AG04450 (cell line): Measurements from ENCODE around the gene KCNJ5. TPM values are rescaled to one million over a fixed set of nuclear protein-coding genes. Genes with fewer than 3 reads are reported as not detected.

Source experiments
- CTCF ChIA-PET: fragments of 300-600, 350-600 bp; formaldehyde crosslinking; extraction: SDS; loops from one replicate; lab custom pipeline; 2022; ENCODE audit warnings: antibody characterized with exemption, inconsistent platforms; lab: Charles Lee
- POLR2A ChIA-PET: fragments of 350-600 bp; formaldehyde crosslinking; extraction: SDS; loops from one replicate; lab custom pipeline; 2021; ENCODE audit warnings: antibody characterized with exemption, inconsistent platforms; lab: Yijun Ruan, JAX
- DNase-seq: peaks from one replicate; pipeline ENCODE4 v3.0.0-alpha.2; 2011; ENCODE audit warnings: low read depth, low spot score
- H3K27ac ChIP-seq: one replicate; pipeline ENCODE4 v1.5.1; 2012; ENCODE audit warnings: low read depth, low read length, control low read depth
- H3K27me3 ChIP-seq: one replicate; pipeline ENCODE4 v1.6.0; 2012; ENCODE audit warnings: low read length; ENCODE audit not compliant: control insufficient read depth, insufficient read depth
- H3K4me3 ChIP-seq: 2 replicates; pipeline ENCODE4 v1.5.1; 2011; ENCODE audit warnings: mild to moderate bottlenecking, low read depth, low read length, control low read depth
- H3K9me3 ChIP-seq: 2 replicates; pipeline ENCODE4 v1.5.1; 2012; ENCODE audit warnings: low read length; ENCODE audit not compliant: control insufficient read depth, insufficient read depth
- CTCF ChIP-seq: IDR thresholded peaks from 2 replicates; pipeline ENCODE4 v1.5.1; 2011; ENCODE audit warnings: low read depth, low read length, control low read depth, inconsistent platforms
- polyA plus RNA-seq: library from polyadenylated mRNA; depleted of rRNA; stranded (reverse); fragments of >200 nt; gene quantifications from 2 replicates; pipeline ENCODE4 v1.2.3, GENCODE V29; 2011

KCNJ5 gene
- polyA plus RNA-seq, 1 experiment, result not detected

GRCh38 chr11:128874427-128874826 is 16.7 kb upstream of the KCNJ5 start:
- no peak overlapping the region for H3K4me3 ChIP-seq
- no peak overlapping the region for H3K27ac ChIP-seq
- H3K9me3 ChIP-seq, result no peaks in the 10 kb centered on the region
- DNase-seq, result no peak
- ChIA-PET CTCF (interaction anchor here (0.8 to 1.2 kb wide), 3 partner anchors 9 to 85 kb away, joined by 3 read pairs; no protein-coding TSS in a partner anchor), POLR2A (no interaction called here)
- H3K27me3 ChIP-seq, result peaks cover 48% of the 10 kb centered on the region
- TF ChIP-seq CTCF, result no peak

GRCh38 chr11:128876133-128876650 is 15.0 kb upstream of the KCNJ5 start:
- TF ChIP-seq CTCF, result no peak
- H3K27ac ChIP-seq, result no peak overlapping the region
- no peaks in the 10 kb centered on the region for H3K9me3 ChIP-seq
- peaks cover 40% of the 10 kb centered on the region for H3K27me3 ChIP-seq
- no peak for DNase-seq
- ChIA-PET CTCF (no interaction called here), POLR2A (no interaction called here)
- H3K4me3 ChIP-seq, result no peak overlapping the region

- no peaks in the 10 kb centered on the region for H3K9me3 ChIP-seq
- peaks cover 52% of the 10 kb centered on the region for H3K27me3 ChIP-seq
- no peak overlapping the region for H3K27ac ChIP-seq
- ChIA-PET CTCF (interaction anchor here (0.6 kb wide), 1 partner anchor 889 kb away, joined by 3 read pairs; no protein-coding TSS in a partner anchor), POLR2A (interaction anchor here (0.6 kb wide), 1 partner anchor 165 kb away, joined by 5 read pairs; no protein-coding TSS in a partner anchor)
- TF ChIP-seq CTCF, result no peak
- no peak overlapping the region for H3K4me3 ChIP-seq
- no peak for DNase-seq
Measured at GRCh38 chr11:128877726-128878125, 13.4 kb upstream of the KCNJ5 start.

GRCh38 chr11:128878455-128878854 is 12.7 kb upstream of the KCNJ5 start:
- Histone ChIP-seq H3K27ac (no peak overlapping the region), H3K4me3 (no peak overlapping the region), H3K9me3 (no peaks in the 10 kb centered on the region), H3K27me3 (peaks cover 49% of the 10 kb centered on the region)
- ChIA-PET CTCF (interaction anchor here (0.7 to 1.6 kb wide), 2 partner anchors 78 to 84 kb away, joined by 3 to 7 read pairs; no protein-coding TSS in a partner anchor), POLR2A (interaction anchor here (0.6 kb wide), 1 partner anchor 164 kb away, joined by 5 read pairs; no protein-coding TSS in a partner anchor)
- TF ChIP-seq CTCF, result no peak
- DNase-seq, result no peak

- POLR2A ChIA-PET, result no interaction called here
- CTCF ChIA-PET, result interaction anchor here (1.6 to 3.0 kb wide), 2 partner anchors 77 kb away, joined by 7 to 44 read pairs; no protein-coding TSS in a partner anchor
- peaks cover 45% of the 10 kb centered on the region for H3K27me3 ChIP-seq
- H3K4me3 ChIP-seq, result no peak overlapping the region
- TF ChIP-seq CTCF, result no peak
- H3K27ac ChIP-seq, result no peak overlapping the region
- no peak for DNase-seq
- H3K9me3 ChIP-seq, result no peaks in the 10 kb centered on the region
Measured at GRCh38 chr11:128879817-128880216, 11.3 kb upstream of the KCNJ5 start.
